ENCODE measurements around the gene ZDBF2. TPM values are rescaled to one million over a fixed set of nuclear protein-coding genes. Genes with fewer than 3 reads are reported as not detected.

ZDBF2 gene
- total RNA-seq, 5 donors from 2014 or later (not counting 1 experiment from before 2014, with no cell fraction given): 13.5 to 21.3 (median 14.8) TPM

- Histone ChIP-seq H3K27me3 (replicated peaks in 1 of 2; ENCODE audit: control insufficient read depth in 2 of 2, extremely low read depth in 1 of 2, insufficient read depth in 2 of 2, low read length in 1 of 2) (peaks cover 0 to 2% of the 10 kb centered on the region in 2 experiments), H3K4me3 (ENCODE audit: control insufficient read depth in 1 of 2, extremely low read depth in 1 of 2, low read length in 1 of 2) (no peak overlapping the region), H3K27ac (ENCODE audit: low read length) (no peak overlapping the region), H3K36me3 (ENCODE audit: control insufficient read depth in 2 of 2, extremely low read depth in 1 of 2, insufficient read depth in 1 of 2, low read length in 1 of 2) (no peaks in the 10 kb centered on the region), H3K9me3 (no peaks in the 10 kb centered on the region), H3K4me1 (ENCODE audit: control insufficient read depth in 1 of 2, extremely low read depth in 1 of 2, insufficient read depth in 2 of 2, low read length in 2 of 2) (no peaks in the 10 kb centered on the region)
- WGBS (ENCODE audit: insufficient coverage): 25% methylated on average over 1 of the region's 2 CpGs
- DNase-seq (no peak), ATAC-seq (replicated peaks in 1 of 4) (no peak)
- CTCF ChIA-PET: no interaction called here
- POLR2A ChIA-PET: no interaction called here
- H3K27ac Mint-ChIP-seq: no peak overlapping the region
- no peaks in the 10 kb centered on the region for H3K36me3 Mint-ChIP-seq
- H3K27me3 Mint-ChIP-seq: peaks cover 0 to 5% of the 10 kb centered on the region in 2 donors
- no peaks in the 10 kb centered on the region for H3K4me1 Mint-ChIP-seq
- H3K9me3 Mint-ChIP-seq: peaks cover 0 to 7% (median 3%) of the 10 kb centered on the region in 3 donors
- no peak overlapping the region for H3K4me3 Mint-ChIP-seq
These were observed 87.1 kb downstream of the ZDBF2 start for GRCh38 chr2:206361407-206362045.

Other genes starting within 250 kb of the ZDBF2 start
- 10 to 100 TPM; 34.2 to 49.8 (median 41.9) TPM for gene INO80D, start 188.5 kb upstream of the ZDBF2 start, total RNA-seq
- 10 to 100 TPM; 42.1 to 58.1 (median 51.4) TPM for gene NDUFS1, start 115.2 kb upstream of the ZDBF2 start, total RNA-seq
- gene EEF1B2, start 114.8 kb upstream of the ZDBF2 start, total RNA-seq: 1,000 to 10,000 TPM in 1 of 5 donors, 100 to 1,000 TPM in 4; 803 to 1,031 (median 879) TPM
- 10 to 100 TPM in 2 of 5 donors, 1 to 10 TPM in 2, under 1 TPM in 1; 0.95 to 14.2 (median 9.3) TPM for gene ADAM23, start 168.9 kb downstream of the ZDBF2 start, total RNA-seq